Choroid plexus epithelial cell (primary cell): ENCODE results near the gene RPS6KA2.

Experiments used
- DNase-seq: peaks from one replicate; pipeline ENCODE4 v3.0.0-alpha.2; 2010; ENCODE audit warnings: low read depth
- H3K4me3 ChIP-seq: 2 replicates; pipeline ENCODE4 v1.5.1; 2011; ENCODE audit warnings: low read depth, mild to moderate bottlenecking, control low read depth, low read length, moderate library complexity
- CTCF ChIP-seq: conservative IDR thresholded peaks from 2 replicates; pipeline ENCODE4 v1.5.1; 2011; ENCODE audit warnings: low read depth, mild to moderate bottlenecking, control low read depth, inconsistent platforms, low read length, moderate library complexity

Gene RPS6KA2

GRCh38 chr6:166422201-166422940 is 204.7 kb downstream of the RPS6KA2 start:
- no peak for DNase-seq
- H3K4me3 ChIP-seq, result no peak overlapping the region
- no peak for TF ChIP-seq CTCF

GRCh38 chr6:166420351-166420750 is 206.7 kb downstream of the RPS6KA2 start:
- TF ChIP-seq CTCF, result peak; percentile 56
- peak; percentile 79 for DNase-seq
- no peak overlapping the region for H3K4me3 ChIP-seq

- no peak for DNase-seq
- no peak overlapping the region for H3K4me3 ChIP-seq
- TF ChIP-seq CTCF, result no peak
Measured at GRCh38 chr6:166419717-166420116, 207.3 kb downstream of the RPS6KA2 start.

- no peak overlapping the region for H3K4me3 ChIP-seq
- no peak for TF ChIP-seq CTCF
- peak; percentile 63 for DNase-seq
Measured at GRCh38 chr6:166419286-166419685, 207.8 kb downstream of the RPS6KA2 start.

GRCh38 chr6:166418691-166419143 is 208.3 kb downstream of the RPS6KA2 start:
- H3K4me3 ChIP-seq, result no peak overlapping the region
- TF ChIP-seq CTCF, result no peak
- no peak for DNase-seq

GRCh38 chr6:166417285-166417691 is 209.8 kb downstream of the RPS6KA2 start:
- H3K4me3 ChIP-seq, result no peak overlapping the region
- DNase-seq, result no peak
- TF ChIP-seq CTCF, result no peak

GRCh38 chr6:166415833-166416347 is 211.2 kb downstream of the RPS6KA2 start:
- TF ChIP-seq CTCF, result no peak
- no peak for DNase-seq
- H3K4me3 ChIP-seq, result no peak overlapping the region
